NCI-H2227 (cell line): Measurements from ENCODE around the gene PRRX2.

Source experiments
- DNase-seq: peaks from one replicate; lab custom pipeline; 2025; ENCODE audit not compliant: unreplicated experiment; lab: John Stamatoyannopoulos, UW

PRRX2 gene

GRCh38 chr9:129665389-129665775, at the start of gene PRRX2:
PRRX2 (plus strand) TSS chr9:129665647; CDS start chr9:129665868, 221 bp downstream.
- peak; percentile 70 for DNase-seq

GRCh38 chr9:129617167-129617566, 48.3 kb upstream of the PRRX2 start:
- no peak for DNase-seq

- peak; percentile 43 for DNase-seq
Observed at GRCh38 chr9:129619787-129620668, 45.4 kb upstream of the PRRX2 start.

- peak; percentile 43 for DNase-seq
Observed at GRCh38 chr9:129620669-129621295, 44.7 kb upstream of the PRRX2 start, which contains the start of gene C9orf50. C9orf50 (minus strand) TSS chr9:129621101; CDS start chr9:129620574, 527 bp downstream.

- no peak for DNase-seq
Observed at GRCh38 chr9:129623331-129623730, 42.1 kb upstream of the PRRX2 start.

GRCh38 chr9:129624168-129624759, 41.2 kb upstream of the PRRX2 start:
- peak; percentile 53 for DNase-seq

GRCh38 chr9:129624947-129625346, 40.5 kb upstream of the PRRX2 start:
- peak; percentile 47 for DNase-seq

GRCh38 chr9:129626079-129626624, 39.3 kb upstream of the PRRX2 start, which contains the start of gene NTMT1:
NTMT1 (plus strand) TSS chr9:129626163; CDS start chr9:129632704, 6,541 bp downstream.
- peak; percentile 82 for DNase-seq

- no peak for DNase-seq
Observed at GRCh38 chr9:129626625-129627284, 38.7 kb upstream of the PRRX2 start.

GRCh38 chr9:129627556-129628440, 37.6 kb upstream of the PRRX2 start:
- no peak for DNase-seq

- DNase-seq, result no peak
Observed at GRCh38 chr9:129628709-129629108, 36.7 kb upstream of the PRRX2 start.

- no peak for DNase-seq
Observed at GRCh38 chr9:129629251-129629820, 36.1 kb upstream of the PRRX2 start.

- DNase-seq, result no peak
Observed at GRCh38 chr9:129630967-129631673, 34.3 kb upstream of the PRRX2 start.

GRCh38 chr9:129631674-129632129, 33.7 kb upstream of the PRRX2 start:
- no peak for DNase-seq

GRCh38 chr9:129632460-129632859, 33.0 kb upstream of the PRRX2 start:
- no peak for DNase-seq

- no peak for DNase-seq
Observed at GRCh38 chr9:129633207-129633606, 32.2 kb upstream of the PRRX2 start.

- DNase-seq, result no peak
Observed at GRCh38 chr9:129633848-129634247, 31.6 kb upstream of the PRRX2 start.

GRCh38 chr9:129635099-129636065, 30.1 kb upstream of the PRRX2 start:
- DNase-seq, result no peak
